ENCODE data around the gene OR7G2. TPM values are rescaled to one million over a fixed set of nuclear protein-coding genes. Genes with fewer than 3 reads are reported as not detected.
"Not testable (repeated sequence)": the region's sequence is repeated elsewhere in the genome, so short reads cannot be mapped to it uniquely, and the experiment has no call there.

The OR7G2 gene
- total RNA-seq, 6 experiments from 2014 or later: not detected

GRCh38 chr19:9054765-9055164 lies 52.5 kb downstream of the OR7G2 start:
- TF ChIP-seq POLR2A (IDR thresholded peaks at IDR 0.05) (no peak), CTCF (IDR thresholded peaks at IDR 0.05) (no peak)
- ATAC-seq (no peak), DNase-seq (no peak)
- 24% methylated on average over 7 of the region's 8 CpGs for WGBS (ENCODE audit: insufficient coverage, low coverage, low lambda C conversion rate, missing lambda C conversion rate)
- Histone ChIP-seq H3K9me3 (no peaks in the 10 kb centered on the region), H3K36me3 (no peaks in the 10 kb centered on the region), H3K4me3 (no peak overlapping the region), H3K27ac (no peak overlapping the region), H3K27me3 (no peaks in the 10 kb centered on the region), H3K4me1 (no peaks in the 10 kb centered on the region)
- intact Hi-C loops (cut with DNase I): no loop called here

- Histone ChIP-seq H3K4me3 (no peak overlapping the region), H3K27ac (no peak overlapping the region), H3K27me3 (no peaks in the 10 kb centered on the region), H3K9me3 (no peaks in the 10 kb centered on the region), H3K36me3 (no peaks in the 10 kb centered on the region), H3K4me1 (no peaks in the 10 kb centered on the region)
- WGBS (ENCODE audit: insufficient coverage, low coverage, low lambda C conversion rate, missing lambda C conversion rate): 80% methylated on average over 8 of the region's 8 CpGs
- ATAC-seq: no peak
- DNase-seq: no peak
- intact Hi-C loops (cut with DNase I): no loop called here
- TF ChIP-seq CTCF (IDR thresholded peaks at IDR 0.05) (no peak), POLR2A (IDR thresholded peaks at IDR 0.05) (no peak)
These were observed 53.1 kb downstream of the OR7G2 start for GRCh38 chr19:9054207-9054606.

DNA sequence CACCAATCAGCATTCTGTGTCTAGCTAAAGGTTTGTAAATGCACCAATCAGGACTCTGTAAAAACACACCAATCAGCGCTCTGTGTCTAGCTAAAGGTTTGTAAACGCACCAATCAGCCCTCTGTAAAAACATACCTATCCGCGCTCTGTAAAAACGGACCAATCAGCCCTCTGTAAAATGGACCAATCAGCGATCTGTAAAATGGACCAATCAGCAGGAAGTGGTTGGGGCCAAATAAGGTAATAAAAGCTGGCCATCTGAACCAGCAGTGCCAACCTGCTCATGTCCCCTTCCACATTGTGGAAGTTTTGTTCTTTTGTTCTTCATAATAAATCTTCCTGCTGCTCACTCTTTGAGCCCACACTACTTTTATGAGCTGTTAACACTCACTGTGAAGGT lies 53.6 kb downstream of the OR7G2 start:
- H3K4me3 ChIP-seq; H3K27me3 ChIP-seq; H3K4me1 ChIP-seq; H3K9me3 ChIP-seq; intact Hi-C loops (cut with DNase I); H3K27ac ChIP-seq; H3K36me3 ChIP-seq; ATAC-seq; DNase-seq: not testable (repeated sequence)
- 89% methylated on average over 6 of the region's 6 CpGs for WGBS (ENCODE audit: insufficient coverage, low coverage, low lambda C conversion rate, missing lambda C conversion rate)

- Histone ChIP-seq H3K4me1 (no peaks in the 10 kb centered on the region), H3K27me3 (no peaks in the 10 kb centered on the region), H3K27ac (no peak overlapping the region), H3K9me3 (no peaks in the 10 kb centered on the region), H3K36me3 (no peaks in the 10 kb centered on the region), H3K4me3 (no peak overlapping the region)
- intact Hi-C loops (cut with DNase I): no loop called here
- 59% methylated on average over 4 of the region's 4 CpGs for WGBS (ENCODE audit: insufficient coverage, low coverage, low lambda C conversion rate, missing lambda C conversion rate)
- DNase-seq: no peak
- no peak for ATAC-seq
- no peak for TF ChIP-seq CTCF (IDR thresholded peaks at IDR 0.05)
- no peak for TF ChIP-seq POLR2A (IDR thresholded peaks at IDR 0.05)
These were observed 54.4 kb downstream of the OR7G2 start for GRCh38 chr19:9052894-9053293.

Small RNA genes lying within 50 kb of the gene (small RNA-seq; reads per million reads assigned to genes)
- gene OR1M4P: 0 reads per million in 2 experiments

Other genes starting within 250 kb of the OR7G2 start
- gene MUC16, start 97.1 kb downstream of the OR7G2 start, total RNA-seq: under 1 TPM in 2 of 6 experiments, not detected in 4; under 0.01 to 0.06 TPM
- gene OR1M1, start 20.4 kb downstream of the OR7G2 start, total RNA-seq: not detected
- not detected for gene OR7G1, start 8.3 kb upstream of the OR7G2 start, total RNA-seq
- not detected for gene OR7G3, start 19.5 kb upstream of the OR7G2 start, total RNA-seq
- gene ZNF317, start 32.9 kb upstream of the OR7G2 start, total RNA-seq: 10 to 100 TPM in 5 of 6 experiments, 1 to 10 TPM in 1; 7.6 to 17.9 (median 12.1) TPM
- under 1 TPM in 1 of 6 experiments, not detected in 5; 0.09 TPM for gene OR7D2, start 71.5 kb upstream of the OR7G2 start, total RNA-seq
- not detected for gene OR7D4, start 112.1 kb upstream of the OR7G2 start, total RNA-seq
- not detected for gene OR7E24, start 143.5 kb upstream of the OR7G2 start, total RNA-seq
- 1 to 10 TPM in 5 of 6 experiments, under 1 TPM in 1; 0.48 to 7.8 (median 2.3) TPM for gene ZNF699, start 202.4 kb upstream of the OR7G2 start, total RNA-seq
- gene ZNF559, start 216.7 kb upstream of the OR7G2 start, total RNA-seq: 1 to 10 TPM; 1.7 to 7.8 (median 4.0) TPM